Measurements from ENCODE around the gene RAB3GAP2.
"Not testable (repeated sequence)": the region's sequence is repeated elsewhere in the genome, so short reads cannot be mapped to it uniquely, and the experiment has no call there.

The RAB3GAP2 gene

GRCh38 chr1:220221269-220221668 lies 51.0 kb downstream of the RAB3GAP2 start:
- no peak for DNase-seq (ENCODE audit: extremely low read depth, low read depth)
- no peak for TF ChIP-seq CTCF (IDR thresholded peaks at IDR 0.05; ENCODE audit: low read depth, low read length)

- DNase-seq (ENCODE audit: extremely low read depth, low read depth): not testable (repeated sequence)
Observed at GRCh38 chr1:220220699-220221040, 51.6 kb downstream of the RAB3GAP2 start.

- no peak for DNase-seq (ENCODE audit: extremely low read depth, low read depth)
Observed at GRCh38 chr1:220219865-220220698, 52.2 kb downstream of the RAB3GAP2 start.

GRCh38 chr1:220219136-220219442 lies 53.2 kb downstream of the RAB3GAP2 start:
- DNase-seq (ENCODE audit: extremely low read depth, low read depth): no peak
- TF ChIP-seq CTCF (IDR thresholded peaks at IDR 0.05; ENCODE audit: low read depth, low read length): no peak

More at GRCh38 chr1:220219865-220220698, 52.2 kb downstream of the RAB3GAP2 start:
- no peak for TF ChIP-seq CTCF (IDR thresholded peaks at IDR 0.05; ENCODE audit: low read depth, low read length)

- DNase-seq (ENCODE audit: extremely low read depth, low read depth): peak; percentile 44
- peak; percentile 55 for TF ChIP-seq CTCF (IDR thresholded peaks at IDR 0.05; ENCODE audit: low read depth, low read length)
Observed at GRCh38 chr1:220218397-220219135, 53.7 kb downstream of the RAB3GAP2 start.

- DNase-seq (ENCODE audit: extremely low read depth, low read depth): no peak
- no peak; the same call in none of the 2 replicates for TF ChIP-seq CTCF (IDR thresholded peaks at IDR 0.05; ENCODE audit: low read depth, low read length)
Observed at GRCh38 chr1:220217383-220217988, 54.8 kb downstream of the RAB3GAP2 start.

GRCh38 chr1:220213382-220213983 lies 58.8 kb downstream of the RAB3GAP2 start:
- no peak for DNase-seq (ENCODE audit: extremely low read depth, low read depth)
- no peak for TF ChIP-seq CTCF (IDR thresholded peaks at IDR 0.05; ENCODE audit: low read depth, low read length)
